HS-27A (cell line): Measurements from ENCODE around the gene CHP1.
A peak's percentile ranks its signal among the peaks of the same experiment; 100 is the strongest.
"Not testable (repeated sequence)": the region's sequence is repeated elsewhere in the genome, so short reads cannot be mapped to it uniquely, and the experiment has no call there.

Experiments
- DNase-seq: peaks from one replicate; pipeline ENCODE4 v3.0.0-alpha.2; 2012; ENCODE audit warnings: low read depth, missing footprints

The CHP1 gene

GRCh38 chr15:41256577-41257038, 25.5 kb downstream of the CHP1 start:
- no peak for DNase-seq

- no peak for DNase-seq
These were observed 27.8 kb downstream of the CHP1 start for GRCh38 chr15:41258750-41259471.

- DNase-seq = no peak
These were observed 28.6 kb downstream of the CHP1 start for GRCh38 chr15:41259546-41260189.

- DNase-seq = not testable (repeated sequence)
These were observed 29.9 kb downstream of the CHP1 start for GRCh38 chr15:41260924-41261323.

GRCh38 chr15:41262571-41262970, 31.5 kb downstream of the CHP1 start:
- DNase-seq = no peak

- DNase-seq = no peak
These were observed 32.9 kb downstream of the CHP1 start for GRCh38 chr15:41263891-41264351.

- no peak for DNase-seq
These were observed 38.8 kb downstream of the CHP1 start for GRCh38 chr15:41269887-41270286.

- DNase-seq = no peak
These were observed 45.8 kb downstream of the CHP1 start for GRCh38 chr15:41276831-41277230.

GRCh38 chr15:41278319-41278718, 47.3 kb downstream of the CHP1 start:
- DNase-seq = no peak

GRCh38 chr15:41279535-41280283, 48.6 kb downstream of the CHP1 start:
- DNase-seq = no peak

- DNase-seq = peak; percentile 31
These were observed 50.2 kb downstream of the CHP1 start for GRCh38 chr15:41281236-41281635.

- not testable (repeated sequence) for DNase-seq
These were observed 51.4 kb downstream of the CHP1 start for GRCh38 chr15:41282436-41282835.

GRCh38 chr15:41282980-41283652, 52.0 kb downstream of the CHP1 start:
- DNase-seq = not testable (repeated sequence)

- DNase-seq = peak; percentile 97
These were observed 52.8 kb downstream of the CHP1 start for GRCh38 chr15:41283653-41284426.

GRCh38 chr15:41284427-41285177, 53.5 kb downstream of the CHP1 start:
- DNase-seq = no peak

GRCh38 chr15:41285285-41285684, 54.2 kb downstream of the CHP1 start:
- DNase-seq = no peak

GRCh38 chr15:41286665-41287333, 55.7 kb downstream of the CHP1 start:
- no peak for DNase-seq

GRCh38 chr15:41288464-41288863, 57.4 kb downstream of the CHP1 start:
- no peak for DNase-seq

- no peak for DNase-seq
These were observed 58.9 kb downstream of the CHP1 start for GRCh38 chr15:41289953-41290352.

- DNase-seq = no peak
These were observed 60.1 kb downstream of the CHP1 start for GRCh38 chr15:41291065-41291631.
